Posterior vena cava (tissue), 2 donors: ENCODE results near the gene GNA12. TPM values are rescaled to one million over a fixed set of nuclear protein-coding genes. Genes with fewer than 3 reads are reported as not detected.

Experiments
- DNase-seq: peaks from one replicate; pipeline ENCODE4 v3.0.0-alpha.2; 2020; ENCODE audit warnings: low spot score
- intact Hi-C, 2 donors: fragments of 100-400 bp; cut with DNase I; formaldehyde crosslinking; loops; one replicate each; pipeline versions ENCODE4 v1.14.1 to v1.14.2; 2022 to 2023
- total RNA-seq, 2 donors: library from RNA; stranded (reverse); fragmentation: NEBNext Ultra II Directional; extraction: Animal tissue kit (Norgen Biotek cat#: 25700); gene quantifications; one replicate each; pipeline ENCODE4 v1.2.1, GENCODE V29; 2021
- donor health status: DM: yes; HTN: yes; CAD: no.
- donor health status: DM: yes; HTN: yes; CAD: no.

The GNA12 gene
- total RNA-seq, 2 donors from 2014 or later, result 59.8 to 65.8 TPM

- no peak for DNase-seq
- intact Hi-C loops, result loop anchor here in 1 of 2 donors (5.0 kb wide), 1 partner anchor 404 kb away; no protein-coding TSS in a partner anchor
Measured at GRCh38 chr7:2811476-2812113, 32.5 kb downstream of the GNA12 start.

GRCh38 chr7:2810682-2811415 lies 33.3 kb downstream of the GNA12 start:
- intact Hi-C loops, result loop anchor here in 1 of 2 donors (5.0 kb wide), 1 partner anchor 404 kb away; no protein-coding TSS in a partner anchor
- no peak for DNase-seq

GRCh38 chr7:2809903-2810625 lies 34.0 kb downstream of the GNA12 start:
- intact Hi-C loops, result loop anchor here in 1 of 2 donors (5.0 kb wide), 1 partner anchor 403 kb away; no protein-coding TSS in a partner anchor
- no peak for DNase-seq

- no peak for DNase-seq
- intact Hi-C loops, result no loop called here
Measured at GRCh38 chr7:2808891-2809665, 35.0 kb downstream of the GNA12 start.

- DNase-seq, result no peak
- intact Hi-C loops, result no loop called here
Measured at GRCh38 chr7:2807845-2808772, 36.0 kb downstream of the GNA12 start.

- intact Hi-C loops, result no loop called here
- no peak for DNase-seq
Measured at GRCh38 chr7:2807460-2807844, 36.7 kb downstream of the GNA12 start.

- intact Hi-C loops, result no loop called here
- DNase-seq, result no peak
Measured at GRCh38 chr7:2806571-2806970, 37.5 kb downstream of the GNA12 start.

- intact Hi-C loops, result no loop called here
- DNase-seq, result no peak
Measured at GRCh38 chr7:2805213-2805944, 38.7 kb downstream of the GNA12 start.

GRCh38 chr7:2804227-2804763 lies 39.8 kb downstream of the GNA12 start:
- no peak for DNase-seq
- intact Hi-C loops, result no loop called here

GRCh38 chr7:2803755-2804154 lies 40.4 kb downstream of the GNA12 start:
- intact Hi-C loops, result no loop called here

GRCh38 chr7:2803342-2803692 lies 40.8 kb downstream of the GNA12 start:
- intact Hi-C loops, result no loop called here
- DNase-seq, result no peak

More at GRCh38 chr7:2803755-2804154, 40.4 kb downstream of the GNA12 start:
- DNase-seq, result no peak

GRCh38 chr7:2802504-2803341 lies 41.4 kb downstream of the GNA12 start:
- DNase-seq, result no peak
- intact Hi-C loops, result no loop called here

- DNase-seq, result no peak
- intact Hi-C loops, result no loop called here
Measured at GRCh38 chr7:2802101-2802500, 42.0 kb downstream of the GNA12 start.

GRCh38 chr7:2800931-2801688 lies 43.0 kb downstream of the GNA12 start:
- DNase-seq, result no peak

GRCh38 chr7:2800220-2800930 lies 43.7 kb downstream of the GNA12 start:
- DNase-seq, result no peak
- intact Hi-C loops, result no loop called here

More at GRCh38 chr7:2800931-2801688, 43.0 kb downstream of the GNA12 start:
- intact Hi-C loops, result no loop called here
